MCF 10A (cell line): ENCODE results near the gene TH. TPM values are rescaled to one million over a fixed set of nuclear protein-coding genes. Genes with fewer than 3 reads are reported as not detected.

Experiments
- BruUV-seq: library from RNA; stranded (reverse); fragments of 400-500 nt; replicated peaks from 2 replicates; lab custom pipeline; 2021; lab: Mats Ljungman, UMichigan
- CTCF ChIA-PET: fragments of 300-600 bp; sonication (Branson Sonifier 250); formaldehyde crosslinking; extraction: SDS; loops from one replicate; lab custom pipeline; 2021; ENCODE audit warnings: antibody characterized with exemption, inconsistent platforms; lab: Yijun Ruan, JAX
- POLR2A ChIA-PET: fragments of 300-600, 350-650 bp; sonication (Branson Sonifier 250); formaldehyde crosslinking; extraction: SDS; loops from one replicate; lab custom pipeline; 2020; ENCODE audit warnings: antibody characterized with exemption, inconsistent platforms; lab: Yijun Ruan, JAX
- DNase-seq: peaks from one replicate; pipeline ENCODE4 v3.0.0-alpha.2; 2018; ENCODE audit not compliant: unreplicated experiment
- H3K27ac Mint-ChIP-seq: one replicate; pipeline ENCODE4 v1.8.0; 2022; ENCODE audit warnings: mild to moderate bottlenecking, low read depth, mixed read lengths; ENCODE audit not compliant: unreplicated experiment
- H3K27me3 Mint-ChIP-seq: one replicate; pipeline ENCODE4 v1.8.0; 2022; ENCODE audit warnings: mixed read lengths; ENCODE audit not compliant: insufficient read depth, unreplicated experiment
- H3K36me3 Mint-ChIP-seq: one replicate; pipeline ENCODE4 v1.8.0; 2022; ENCODE audit warnings: mild to moderate bottlenecking, moderate library complexity, mixed read lengths; ENCODE audit not compliant: insufficient read depth, unreplicated experiment
- H3K4me1 Mint-ChIP-seq: one replicate; pipeline ENCODE4 v1.8.0; 2022; ENCODE audit warnings: mixed read lengths; ENCODE audit not compliant: insufficient read depth, unreplicated experiment
- H3K4me3 Mint-ChIP-seq: one replicate; pipeline ENCODE4 v1.8.0; 2022; ENCODE audit warnings: mild to moderate bottlenecking, moderate library complexity, mixed read lengths; ENCODE audit not compliant: unreplicated experiment
- H3K9me3 Mint-ChIP-seq: one replicate; pipeline ENCODE4 v1.8.0; 2022; ENCODE audit warnings: mixed read lengths; ENCODE audit not compliant: unreplicated experiment
- intact Hi-C: fragments of 100-400 bp; cut with micrococcal nuclease; formaldehyde crosslinking; loops from 2 replicates; pipeline ENCODE4 v1.14.1; 2022
- total RNA-seq: library from RNA; stranded (reverse); gene quantifications from 2 replicates; pipeline ENCODE4 v1.2.3, GENCODE V29; 2022
- TF ChIP-seq, protein P1 (sequence below): fragments of 200-600 bp; IDR thresholded peaks from one replicate; pipeline ENCODE4 v1.8.0; 2022; ENCODE audit warnings: antibody characterized with exemption, mild to moderate bottlenecking; ENCODE audit not compliant: unreplicated experiment

TH gene
- total RNA-seq, 1 experiment from 2014 or later, result 1.1 TPM

GRCh38 chr11:2167141-2168045, 4.2 kb downstream of the TH start:
- ChIA-PET CTCF (interaction anchor here (0.6 to 2.1 kb wide), 6 partner anchors 19 to 254 kb away, joined by 3 to 7 read pairs (median 3); no protein-coding TSS in a partner anchor), POLR2A (interaction anchor here (0.7 kb wide), 1 partner anchor 191 kb away, joined by 3 read pairs; no protein-coding TSS in a partner anchor)
- Mint-ChIP-seq H3K9me3 (no peaks in the 10 kb centered on the region), H3K27ac (no peak overlapping the region), H3K27me3 (no peaks in the 10 kb centered on the region), H3K4me3 (no peak overlapping the region), H3K36me3 (no peaks in the 10 kb centered on the region), H3K4me1 (no peaks in the 10 kb centered on the region)
- TF ChIP-seq, protein P1, sequence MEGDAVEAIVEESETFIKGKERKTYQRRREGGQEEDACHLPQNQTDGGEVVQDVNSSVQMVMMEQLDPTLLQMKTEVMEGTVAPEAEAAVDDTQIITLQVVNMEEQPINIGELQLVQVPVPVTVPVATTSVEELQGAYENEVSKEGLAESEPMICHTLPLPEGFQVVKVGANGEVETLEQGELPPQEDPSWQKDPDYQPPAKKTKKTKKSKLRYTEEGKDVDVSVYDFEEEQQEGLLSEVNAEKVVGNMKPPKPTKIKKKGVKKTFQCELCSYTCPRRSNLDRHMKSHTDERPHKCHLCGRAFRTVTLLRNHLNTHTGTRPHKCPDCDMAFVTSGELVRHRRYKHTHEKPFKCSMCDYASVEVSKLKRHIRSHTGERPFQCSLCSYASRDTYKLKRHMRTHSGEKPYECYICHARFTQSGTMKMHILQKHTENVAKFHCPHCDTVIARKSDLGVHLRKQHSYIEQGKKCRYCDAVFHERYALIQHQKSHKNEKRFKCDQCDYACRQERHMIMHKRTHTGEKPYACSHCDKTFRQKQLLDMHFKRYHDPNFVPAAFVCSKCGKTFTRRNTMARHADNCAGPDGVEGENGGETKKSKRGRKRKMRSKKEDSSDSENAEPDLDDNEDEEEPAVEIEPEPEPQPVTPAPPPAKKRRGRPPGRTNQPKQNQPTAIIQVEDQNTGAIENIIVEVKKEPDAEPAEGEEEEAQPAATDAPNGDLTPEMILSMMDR, result no peak
- DNase-seq, result no peak
- BruUV-seq, result no TSS peak
- intact Hi-C loops, result no loop called here

GRCh38 chr11:2166091-2166851, 5.3 kb downstream of the TH start:
- TF ChIP-seq, protein P1, result peak; percentile 69
- DNase-seq, result peak; percentile 35
- no peaks in the 10 kb centered on the region for H3K27me3 Mint-ChIP-seq
- H3K27ac Mint-ChIP-seq, result no peak overlapping the region
- BruUV-seq, result no TSS peak
- H3K9me3 Mint-ChIP-seq, result no peaks in the 10 kb centered on the region
- H3K36me3 Mint-ChIP-seq, result no peaks in the 10 kb centered on the region
- no peaks in the 10 kb centered on the region for H3K4me1 Mint-ChIP-seq
- H3K4me3 Mint-ChIP-seq, result no peak overlapping the region
- POLR2A ChIA-PET, result interaction anchor here (1.3 kb wide), 1 partner anchor 28 kb away, joined by 3 read pairs; no protein-coding TSS in a partner anchor
- CTCF ChIA-PET, result interaction anchor here (0.6 to 3.1 kb wide), 7 partner anchors 27 to 518 kb away, joined by 3 to 24 read pairs (median 3); no protein-coding TSS in a partner anchor
- intact Hi-C loops, result loop anchor here (1.0 kb wide), 3 partner anchors 29 to 254 kb away; no protein-coding TSS in a partner anchor

GRCh38 chr11:2165571-2165970, 6.0 kb downstream of the TH start:
- ChIA-PET POLR2A (interaction anchor here (1.3 kb wide), 1 partner anchor 28 kb away, joined by 3 read pairs; no protein-coding TSS in a partner anchor), CTCF (interaction anchor here (0.6 to 3.1 kb wide), 5 partner anchors 28 to 518 kb away, joined by 3 to 24 read pairs (median 3); no protein-coding TSS in a partner anchor)
- no peaks in the 10 kb centered on the region for H3K36me3 Mint-ChIP-seq
- H3K9me3 Mint-ChIP-seq, result no peaks in the 10 kb centered on the region
- H3K27ac Mint-ChIP-seq, result no peak overlapping the region
- H3K27me3 Mint-ChIP-seq, result no peaks in the 10 kb centered on the region
- H3K4me1 Mint-ChIP-seq, result no peaks in the 10 kb centered on the region
- intact Hi-C loops, result no loop called here
- no TSS peak for BruUV-seq
- TF ChIP-seq, protein P1, result no peak
- no peak overlapping the region for H3K4me3 Mint-ChIP-seq
- DNase-seq, result no peak
